GM18951 (cell line): ENCODE data around the gene C11orf21.

Experiments used
- POLR2A ChIP-seq: IDR thresholded peaks from 4 replicates; pipeline ENCODE4 v1.6.1; 2011; ENCODE audit warnings: mild to moderate bottlenecking; ENCODE audit not compliant: insufficient read length, insufficient read depth; ENCODE audit errors: extremely low read depth
- in situ Hi-C: fragments of 300-500 bp; cut with MboI; formaldehyde crosslinking; loops from one replicate; pipeline ENCODE4 v1.12.0; 2022; ENCODE audit warnings: low sequenced_read_pairs, mixed read lengths, inconsistent platforms; ENCODE audit not compliant: unreplicated experiment

C11orf21 gene

DNA sequence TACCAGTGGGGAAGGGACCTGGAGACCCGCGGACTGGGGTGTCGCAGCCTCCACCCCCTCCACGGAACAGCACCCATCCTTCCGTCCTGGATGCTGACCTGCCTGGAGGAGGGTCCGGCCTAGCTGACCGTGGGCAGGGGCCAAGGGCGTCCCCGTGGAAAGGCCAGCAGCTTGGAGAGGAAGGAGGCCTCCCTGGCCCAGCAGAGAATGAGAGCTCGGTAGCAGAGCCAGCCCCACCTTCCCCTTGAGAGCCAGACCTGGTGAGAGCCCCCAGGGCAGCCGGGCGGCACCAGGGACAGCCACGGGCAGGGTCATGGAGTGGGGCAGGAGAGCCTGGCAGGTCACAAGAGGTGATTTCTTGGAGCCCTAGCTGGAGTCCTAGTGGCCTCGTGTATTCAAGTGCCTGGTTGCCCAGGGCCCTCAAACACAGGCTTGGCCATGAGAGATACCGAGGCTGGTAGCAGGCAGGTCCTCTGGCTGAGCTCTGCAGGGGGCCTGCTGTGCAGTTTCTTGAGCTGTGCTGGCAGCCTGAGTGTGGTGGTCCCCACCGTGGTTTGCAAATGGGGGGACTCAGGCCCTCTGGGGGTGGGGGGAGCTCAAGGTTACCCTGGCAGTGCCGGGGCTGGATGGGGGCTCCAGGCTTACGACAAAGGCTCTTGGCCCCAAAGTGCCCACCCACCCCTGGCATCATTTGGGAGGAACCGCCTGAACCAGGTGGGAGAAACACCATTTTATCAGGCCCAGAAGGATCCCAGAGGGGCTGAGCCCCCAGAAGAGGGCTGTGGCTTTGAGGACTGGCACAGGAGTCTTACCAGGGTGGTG lies 7.7 kb upstream of the C11orf21 start:
- in situ Hi-C loops = no loop called here
- no peak for TF ChIP-seq POLR2A

DNA sequence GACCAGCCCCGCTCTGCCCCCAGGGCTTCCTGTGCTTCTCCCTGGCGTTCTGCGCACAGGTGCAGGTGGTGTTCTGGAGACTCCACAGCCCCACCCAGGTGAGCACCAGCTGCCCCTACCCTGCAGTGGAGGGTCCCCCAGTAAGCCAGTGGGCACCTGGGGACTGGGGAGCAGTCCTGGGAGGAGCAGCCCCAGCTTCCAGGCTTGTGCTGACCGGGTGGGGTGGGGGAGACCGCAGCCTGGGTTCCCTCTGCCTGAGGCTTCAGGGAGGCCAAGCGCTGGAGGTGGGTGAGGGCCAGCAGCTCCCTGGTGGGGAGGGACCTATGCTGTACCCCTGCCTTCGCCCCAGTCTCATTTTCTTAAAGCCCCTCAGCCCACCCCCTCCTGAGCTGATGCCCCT lies 7.0 kb upstream of the C11orf21 start:
- in situ Hi-C loops = no loop called here

DNA sequence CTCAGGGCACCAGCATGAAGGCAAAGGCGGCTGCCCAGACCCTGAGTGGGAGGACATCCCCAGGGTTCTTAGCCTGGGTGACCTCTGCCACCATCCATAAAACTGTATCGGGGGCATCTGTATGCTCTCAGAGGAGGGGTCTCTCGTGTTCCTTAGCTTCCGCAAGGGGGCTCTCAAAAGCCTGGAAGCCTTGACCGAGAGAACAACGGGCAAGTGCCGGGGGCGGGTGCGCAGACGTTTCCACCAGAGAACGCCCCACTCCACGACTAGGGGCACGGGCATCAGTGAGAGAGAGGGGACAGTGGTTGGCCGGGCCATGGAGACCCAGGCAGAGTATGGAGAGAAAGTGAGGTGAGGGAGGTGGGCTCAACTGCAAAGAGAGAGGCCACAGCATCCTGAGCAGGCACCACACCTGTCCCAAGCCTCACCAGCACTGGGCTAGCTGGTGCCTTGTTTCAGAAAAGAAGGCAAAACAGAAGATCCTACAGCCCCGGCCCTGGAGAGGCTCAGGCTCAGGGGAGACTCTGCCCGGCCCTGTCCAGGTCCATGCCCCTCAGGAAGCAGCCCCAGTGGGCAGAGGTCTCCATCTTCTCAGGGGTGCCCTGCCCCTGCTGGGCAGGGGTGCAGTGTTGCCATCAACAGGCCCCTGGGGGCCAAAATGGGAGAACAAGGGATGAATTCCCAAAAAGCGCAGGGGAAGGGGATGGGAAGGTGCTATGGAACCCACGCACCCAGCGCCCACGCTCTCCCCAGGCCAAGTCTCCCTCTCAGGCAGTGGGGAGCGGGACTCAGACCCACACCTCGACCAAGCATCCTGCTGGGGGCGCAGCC lies 6.0 kb upstream of the C11orf21 start:
- TF ChIP-seq POLR2A = no peak
- in situ Hi-C loops = no loop called here

More for the DNA sequence above, 7.0 kb upstream of the C11orf21 start:
- TF ChIP-seq POLR2A = no peak

DNA sequence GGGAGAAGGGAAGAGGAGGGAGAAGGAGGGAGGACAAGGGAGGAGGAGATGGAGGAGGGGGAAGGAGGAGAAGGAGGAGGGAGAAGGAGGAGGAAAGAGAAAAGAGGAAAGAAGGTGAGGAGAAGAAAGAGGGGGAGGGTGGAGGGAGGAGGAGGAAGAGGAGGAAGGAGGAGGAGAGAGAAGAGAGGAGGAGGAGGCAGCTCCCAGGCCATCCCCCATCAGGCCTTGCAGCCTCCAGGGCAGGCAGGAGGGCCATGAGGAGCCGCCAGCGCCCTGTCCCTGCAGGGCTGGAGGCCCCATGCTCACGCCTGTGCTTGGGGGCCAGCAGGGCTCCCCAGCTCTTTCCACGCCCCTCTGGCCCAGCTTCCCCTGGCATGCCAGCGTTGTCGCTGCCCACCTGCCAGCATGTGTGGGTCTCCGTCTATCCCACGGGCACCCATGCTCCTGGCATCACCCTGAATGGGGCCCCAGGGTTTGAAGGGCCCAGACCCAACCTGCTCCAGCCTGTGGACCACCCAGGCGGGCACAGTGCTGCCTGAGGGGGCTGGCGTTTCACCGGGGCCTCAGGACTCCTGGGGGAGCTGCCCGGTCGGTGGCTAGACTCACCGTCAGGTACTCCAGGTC lies 5.3 kb upstream of the C11orf21 start:
- in situ Hi-C loops = no loop called here
- TF ChIP-seq POLR2A = no peak

DNA sequence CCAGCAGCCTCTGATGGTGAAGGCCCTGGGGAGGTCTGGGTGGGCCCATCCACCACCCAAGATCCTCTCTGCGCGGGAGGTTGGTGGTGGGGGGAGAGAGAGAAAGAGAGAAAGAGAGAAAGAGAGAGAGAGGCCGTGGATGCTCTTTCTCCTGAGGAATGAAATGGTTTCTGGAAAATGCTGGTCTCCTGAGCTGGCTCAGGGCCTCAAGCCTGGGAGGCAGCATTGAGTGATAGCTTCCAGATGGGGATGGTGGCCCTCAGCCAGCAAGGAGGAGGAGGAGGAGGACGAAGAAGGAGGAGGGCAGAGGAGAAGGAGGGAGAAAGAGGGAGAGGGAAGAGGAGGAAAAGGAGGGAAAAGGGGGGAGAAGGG lies 4.7 kb upstream of the C11orf21 start:
- in situ Hi-C loops = no loop called here
- TF ChIP-seq POLR2A = no peak

DNA sequence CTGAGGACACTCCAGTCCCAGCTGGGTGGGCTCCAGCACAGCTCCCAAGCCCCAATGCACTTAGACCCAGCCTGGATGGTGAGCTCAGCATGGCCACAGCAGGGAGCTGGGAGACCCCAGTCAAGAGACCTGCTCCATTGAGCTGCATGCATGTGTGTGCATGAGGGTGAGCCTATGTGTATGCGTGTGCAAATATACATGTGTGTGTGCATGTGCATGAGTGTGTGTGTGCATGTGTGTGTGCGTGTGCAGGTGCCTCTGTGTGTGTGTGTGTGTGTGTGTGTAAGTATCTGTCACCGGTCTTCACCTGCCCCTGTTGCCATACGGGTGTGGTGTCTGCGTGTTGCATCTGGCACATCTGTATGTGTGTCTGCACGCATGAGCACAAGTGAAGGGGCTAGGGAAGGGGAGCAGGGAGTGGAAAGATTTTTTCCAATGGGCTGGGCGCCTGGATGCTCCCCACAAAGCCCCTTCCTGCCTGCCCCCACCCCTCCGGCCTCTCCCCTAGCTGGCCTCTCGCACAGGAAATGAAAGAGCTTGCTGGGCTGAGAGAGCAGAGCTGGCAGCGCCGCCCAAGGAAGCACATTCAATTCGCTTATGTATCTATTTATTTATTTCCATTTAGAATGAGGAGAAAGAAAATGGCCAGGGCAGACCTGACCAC lies 4.2 kb upstream of the C11orf21 start:
- TF ChIP-seq POLR2A = no peak
- in situ Hi-C loops = no loop called here

DNA sequence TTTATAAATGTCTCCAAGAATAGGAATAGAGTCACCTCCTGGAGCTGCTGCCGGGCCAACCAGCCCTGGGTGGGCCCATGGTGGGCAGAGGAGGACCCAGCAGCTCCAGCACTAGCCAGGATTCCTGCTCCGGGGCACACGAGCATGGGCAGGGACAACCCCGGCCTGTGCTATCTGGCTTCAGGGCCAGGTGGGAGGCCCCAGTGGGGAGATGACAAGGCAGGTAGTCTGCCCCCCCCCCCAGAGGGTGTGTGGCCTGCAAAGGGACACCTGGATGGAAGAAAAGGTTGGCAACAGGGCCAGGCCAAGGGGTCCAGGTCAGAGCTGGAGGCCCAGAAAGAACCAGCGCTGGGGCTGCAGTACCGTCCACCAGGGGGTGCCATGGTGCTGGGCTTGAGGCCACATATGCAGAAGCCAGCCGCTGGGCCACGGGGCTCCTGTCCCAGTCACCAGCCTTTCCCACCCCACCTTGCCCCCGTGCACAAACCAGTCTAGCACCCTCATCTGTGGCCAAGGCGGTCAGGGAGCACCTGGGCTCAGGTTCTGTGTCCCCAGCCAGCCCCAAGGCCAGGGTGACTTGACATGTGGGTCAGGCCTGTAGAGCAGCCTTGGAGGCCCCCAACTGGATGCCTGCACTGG lies 3.5 kb upstream of the C11orf21 start:
- TF ChIP-seq POLR2A = no peak
- in situ Hi-C loops = no loop called here

DNA sequence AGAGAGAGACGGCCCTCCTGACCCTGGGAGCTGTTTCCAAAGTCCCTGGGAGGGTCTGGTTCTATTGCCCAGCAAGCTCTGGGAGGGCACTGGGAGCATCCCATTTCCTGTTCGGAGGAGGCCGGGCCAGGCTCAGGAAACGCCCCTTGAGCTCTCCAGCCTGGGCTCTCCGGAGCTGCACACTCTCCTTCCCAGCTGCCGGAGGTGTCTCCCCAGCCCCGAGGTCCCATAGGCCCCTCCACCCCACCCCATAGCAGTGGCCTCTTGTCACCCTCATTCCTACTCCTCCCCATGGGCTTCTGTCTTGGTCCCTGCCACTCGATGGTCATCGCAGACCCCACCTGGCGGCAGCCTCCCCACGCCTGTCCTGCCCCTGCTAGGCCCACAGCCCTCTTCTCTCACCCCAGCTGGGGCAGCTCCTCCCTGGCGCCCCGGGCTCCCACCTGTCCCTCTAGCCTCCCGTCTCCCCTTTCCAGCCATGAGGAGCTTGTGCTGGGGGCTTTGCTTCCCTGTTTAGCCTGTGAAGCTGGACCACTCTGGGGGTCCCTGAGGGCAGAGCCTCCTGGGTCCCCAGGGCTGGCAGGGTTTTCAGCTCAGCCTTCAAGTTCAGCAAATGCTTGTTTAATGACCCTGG lies 2.9 kb upstream of the C11orf21 start:
- in situ Hi-C loops = no loop called here
- no peak for TF ChIP-seq POLR2A

DNA sequence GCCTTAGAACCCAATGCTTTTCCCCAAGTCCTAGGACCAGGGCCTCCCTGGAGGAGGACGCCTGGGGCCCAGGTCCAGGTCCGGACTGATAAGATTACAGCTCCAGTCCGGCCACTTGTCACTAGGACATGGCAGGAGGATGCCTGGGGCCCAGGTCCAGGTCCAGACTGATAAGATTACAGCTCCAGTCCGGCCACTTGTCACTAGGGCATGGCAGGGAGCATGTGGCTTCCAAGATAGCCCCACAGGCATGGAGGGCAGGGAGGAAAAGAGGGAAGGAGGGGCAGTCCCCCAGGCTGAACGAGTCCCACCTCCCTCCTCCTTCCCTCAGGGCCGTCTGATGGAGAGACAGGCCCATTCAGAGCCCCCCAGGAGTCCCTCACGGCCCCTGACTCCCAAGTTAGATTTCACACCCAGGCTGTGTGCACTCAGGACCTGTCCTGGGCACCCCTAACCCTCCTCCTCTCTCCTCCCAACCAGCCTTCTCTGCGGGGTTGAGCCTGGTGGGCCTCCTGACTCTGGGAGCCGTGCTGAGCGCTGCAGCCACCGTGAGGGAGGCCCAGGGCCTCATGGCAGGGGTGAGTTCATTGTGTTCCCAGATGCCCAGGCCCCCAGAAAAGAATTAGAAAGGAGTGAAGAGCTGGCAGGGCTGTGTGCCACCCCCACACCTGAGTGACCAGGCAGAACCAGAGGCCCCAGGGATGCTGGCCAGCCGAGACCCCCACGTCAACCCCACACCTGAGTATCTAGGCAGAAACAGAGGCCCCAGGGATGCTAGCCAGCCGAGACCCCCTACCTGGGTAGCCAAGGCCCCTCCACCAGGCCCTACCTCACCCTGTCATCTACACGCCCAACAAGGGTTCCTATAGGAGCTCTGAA lies 2.1 kb upstream of the C11orf21 start:
- no peak for TF ChIP-seq POLR2A

DNA sequence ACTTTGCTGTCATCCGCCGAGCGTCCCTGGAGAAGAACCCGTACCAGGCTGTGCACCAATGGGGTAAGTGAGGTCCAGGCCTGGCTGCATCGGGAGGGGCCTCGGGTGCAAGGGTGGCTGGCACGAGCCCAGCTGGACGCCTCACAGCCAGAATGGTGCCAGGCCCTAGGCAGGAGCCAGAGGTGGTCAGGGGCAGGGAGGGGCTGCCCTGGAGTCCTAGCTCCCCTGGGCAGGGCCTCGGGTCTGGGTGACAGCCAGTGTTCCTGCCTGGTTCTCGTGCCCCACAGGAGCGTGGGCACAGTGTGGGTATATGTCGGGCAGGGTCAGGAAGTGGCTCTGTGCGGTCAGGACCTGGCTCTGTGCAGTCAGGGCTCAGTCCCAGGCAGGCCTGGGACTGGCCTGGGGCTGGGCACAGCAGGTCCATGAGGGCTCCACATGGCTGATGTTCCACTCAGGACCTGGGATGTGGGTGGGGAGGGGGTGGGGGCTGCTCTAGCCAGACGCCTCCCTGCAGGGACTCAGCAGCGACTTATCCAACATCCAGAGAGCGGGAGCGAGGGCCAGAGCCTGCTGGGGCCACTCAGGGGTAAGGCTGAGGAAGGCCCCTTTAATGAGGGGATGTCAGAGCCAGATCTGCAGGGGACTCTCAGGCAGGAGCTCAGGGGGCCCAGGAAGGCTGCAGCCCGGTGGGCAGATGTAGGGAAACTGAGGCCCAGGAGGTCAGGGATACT lies 1.3 kb upstream of the C11orf21 start:
- in situ Hi-C loops = no loop called here
- no peak for TF ChIP-seq POLR2A

More for the DNA sequence above, 2.1 kb upstream of the C11orf21 start:
- in situ Hi-C loops = no loop called here
